Sigmoid colon (tissue), 7 donors: ENCODE results near the gene CEMIP. TPM values are rescaled to one million over a fixed set of nuclear protein-coding genes. Genes with fewer than 3 reads are reported as not detected.

Experiments
- DNase-seq: peaks from one replicate; pipeline ENCODE4 v3.0.0-alpha.2; 2019
- H3K27ac ChIP-seq, 4 donors: fragments of 200-600 bp; sonication (generic); one replicate each; pipeline ENCODE4 v1.5.1; 2016 to 2019; ENCODE audit warnings: mild to moderate bottlenecking in 1 of 4
- H3K27me3 ChIP-seq, 3 donors: fragments of 200-600 bp; sonication (generic); one replicate each; pipeline ENCODE4 v1.5.1; 2019; ENCODE audit warnings: mild to moderate bottlenecking in 1 of 3
- H3K36me3 ChIP-seq, 4 donors: fragments of 200-600 bp; sonication (generic); one replicate each; pipeline ENCODE4 v1.5.1; 2016 to 2019
- H3K4me1 ChIP-seq, 4 donors: fragments of 200-600 bp; sonication (generic); one replicate each; pipeline ENCODE4 v1.5.1; 2017 to 2019
- H3K4me3 ChIP-seq, 4 donors: fragments of 200-600 bp; sonication (generic); one replicate each; pipeline ENCODE4 v1.5.1; 2017 to 2019; ENCODE audit warnings: mild to moderate bottlenecking in 2 of 4, moderate library complexity in 1 of 4
- H3K9me3 ChIP-seq, 4 donors: fragments of 200-600 bp in 3 of 4; sonication (generic) in 3 of 4; one replicate each; pipeline versions ENCODE4 v1.5.1 to v1.6.1; 2013 to 2019
- CTCF ChIP-seq, 4 experiments: fragments of 450-650 bp in 3 of 4; fragments of 200-600 bp in 1 of 4; IDR thresholded peaks; one replicate each; pipeline ENCODE4 v1.5.1; 2016 to 2019; ENCODE audit warnings: antibody characterized with exemption in 4 of 4, mild to moderate bottlenecking in 3 of 4, moderate library complexity in 2 of 4
- EP300 ChIP-seq, 4 donors: sonication (generic); formaldehyde crosslinking; IDR thresholded peaks; one replicate each; pipeline ENCODE4 v1.6.1; 2017; ENCODE audit warnings: antibody characterized with exemption in 4 of 4
- POLR2A ChIP-seq, 2 donors: fragments of 450-650 bp; IDR thresholded peaks; one replicate each; pipeline ENCODE4 v1.6.1; 2016; ENCODE audit warnings: antibody characterized with exemption in 2 of 2, mild to moderate bottlenecking in 2 of 2, moderate library complexity in 2 of 2
- POLR2AphosphoS5 ChIP-seq, 4 donors: sonication (generic); formaldehyde crosslinking; IDR thresholded peaks; one replicate each; pipeline ENCODE4 v1.6.1; 2017; ENCODE audit warnings: antibody characterized with exemption in 4 of 4
- WGBS, 2 donors: extraction: QIAGEN DNeasy Blood & Tissue Kit; methylation state at CpG; one replicate each; pipeline ENCODE4 v1.1.7; 2013; 5-methylcytosine and 5-hydroxymethylcytosine counted together
- intact Hi-C: fragments of 100-400 bp; cut with DNase I; formaldehyde crosslinking; loops from one replicate; pipeline ENCODE4 v1.15.1; 2023
- polyA plus RNA-seq, 3 donors: library from polyadenylated mRNA; stranded (reverse); fragments of 200-250 nt; gene quantifications; one replicate each; pipeline ENCODE4 v1.2.3, GENCODE V29; 2013
- total RNA-seq, 4 donors: library from RNA; depleted of rRNA; stranded (reverse); fragments of >200 nt; gene quantifications; one replicate each; pipeline ENCODE4 v1.1.0, GENCODE V29; 2016
- donor health status: healthy with polysubstance abuse.
- donor health status: Bipolar disorder and iron deficiency.
- donor health status: healthy.

The CEMIP gene
- total and polyA plus RNA-seq, 7 donors = under 0.01 to 2.1 (median under 0.01) TPM; not detected in 2

- 94 to 98% methylated on average over 1 of the region's 1 CpG for WGBS, 2 donors
- intact Hi-C loops = loop anchor here (10.0 kb wide), 1 partner anchor 1052 kb away; the partner anchor contains the start of gene MEX3B
- H3K4me3 ChIP-seq = no peak overlapping the region
- no peaks in the 10 kb centered on the region for H3K36me3 ChIP-seq
- no peaks in the 10 kb centered on the region for H3K27me3 ChIP-seq
- H3K9me3 ChIP-seq = no peaks in the 10 kb centered on the region
- H3K4me1 ChIP-seq = peaks cover 0 to 32% (median 25%) of the 10 kb centered on the region in 4 donors
- H3K27ac ChIP-seq = peak overlapping the region in 1 of 4 donors; percentile 94
- no peak for DNase-seq
- TF ChIP-seq POLR2AphosphoS5 (IDR thresholded peaks at IDR 0.05) = no peak
- no peak for TF ChIP-seq POLR2A (IDR thresholded peaks at IDR 0.05)
- TF ChIP-seq EP300 (IDR thresholded peaks at IDR 0.05) = no peak
- no peak for TF ChIP-seq CTCF (IDR thresholded peaks at IDR 0.05)
Observed at GRCh38 chr15:80992441-80992840, 213.3 kb downstream of the CEMIP start.

GRCh38 chr15:80996247-80996646 is 217.1 kb downstream of the CEMIP start:
- no peaks in the 10 kb centered on the region for H3K27me3 ChIP-seq
- H3K27ac ChIP-seq = no peak overlapping the region
- WGBS, 2 donors = 93 to 98% methylated on average over 1 of the region's 1 CpG
- H3K9me3 ChIP-seq = no peaks in the 10 kb centered on the region
- TF ChIP-seq CTCF (IDR thresholded peaks at IDR 0.05) = no peak
- no peak for TF ChIP-seq POLR2A (IDR thresholded peaks at IDR 0.05)
- no peak for TF ChIP-seq POLR2AphosphoS5 (IDR thresholded peaks at IDR 0.05)
- no peak for TF ChIP-seq EP300 (IDR thresholded peaks at IDR 0.05)
- H3K4me1 ChIP-seq = peaks cover 0 to 11% (median 4%) of the 10 kb centered on the region in 4 donors
- intact Hi-C loops = loop anchor here (10.0 kb wide), 1 partner anchor 1049 kb away; the partner anchor contains the start of gene MEX3B
- no peak overlapping the region for H3K4me3 ChIP-seq
- H3K36me3 ChIP-seq = no peaks in the 10 kb centered on the region
- DNase-seq = no peak

- no peak for TF ChIP-seq POLR2AphosphoS5 (IDR thresholded peaks at IDR 0.05)
- no peak for TF ChIP-seq CTCF (IDR thresholded peaks at IDR 0.05)
- no peak for TF ChIP-seq POLR2A (IDR thresholded peaks at IDR 0.05)
- no peak for TF ChIP-seq EP300 (IDR thresholded peaks at IDR 0.05)
- WGBS, 2 donors = 96 to 98% methylated on average over 1 of the region's 1 CpG
- Histone ChIP-seq H3K4me3 (no peak overlapping the region), H3K9me3 (no peaks in the 10 kb centered on the region), H3K4me1 (peaks cover 0 to 21% (median 10%) of the 10 kb centered on the region in 4 donors), H3K36me3 (peaks cover 0 to under 1% (median 0%) of the 10 kb centered on the region in 4 donors), H3K27me3 (no peaks in the 10 kb centered on the region), H3K27ac (no peak overlapping the region)
- DNase-seq = no peak
- intact Hi-C loops = loop anchor here (10.0 kb wide), 1 partner anchor 1047 kb away; the partner anchor contains the start of gene MEX3B
Observed at GRCh38 chr15:80997692-80998091, 218.5 kb downstream of the CEMIP start.

DNA sequence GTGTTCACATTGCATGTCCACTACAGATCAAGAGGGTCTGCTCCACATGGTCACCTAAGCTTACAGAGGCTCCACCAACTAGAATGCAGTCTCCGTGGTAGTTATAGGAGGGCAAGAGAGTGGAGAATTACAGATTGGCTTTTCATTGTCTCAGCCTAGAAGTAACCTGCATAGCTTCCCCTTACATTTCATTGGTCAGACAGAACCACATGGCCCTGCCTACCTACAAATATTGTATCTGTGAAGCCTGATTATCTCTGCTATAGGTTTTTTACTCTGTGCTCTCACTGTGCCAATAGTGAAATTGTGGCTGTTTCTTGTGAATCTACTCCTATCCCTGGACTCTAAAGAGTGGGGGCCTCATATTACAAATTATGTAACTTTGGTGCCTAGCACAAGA is 219.1 kb downstream of the CEMIP start:
- Histone ChIP-seq H3K4me1 (peaks cover 0 to 26% (median 15%) of the 10 kb centered on the region in 4 donors), H3K27ac (peak overlapping the region in 3 of 4 donors; percentile 3 to 20 (median 12)), H3K27me3 (no peaks in the 10 kb centered on the region), H3K4me3 (no peak overlapping the region), H3K9me3 (no peaks in the 10 kb centered on the region), H3K36me3 (peaks cover 0 to 6% (median 0%) of the 10 kb centered on the region in 4 donors)
- intact Hi-C loops = loop anchor here (10.0 kb wide), 1 partner anchor 1047 kb away; the partner anchor contains the start of gene MEX3B
- WGBS, 2 donors = 65 to 93% methylated on average over 1 of the region's 1 CpG
- DNase-seq = no peak
- TF ChIP-seq POLR2A (IDR thresholded peaks at IDR 0.05) = no peak
- TF ChIP-seq EP300 (IDR thresholded peaks at IDR 0.05) = no peak
- TF ChIP-seq POLR2AphosphoS5 (IDR thresholded peaks at IDR 0.05) = no peak

- intact Hi-C loops = loop anchor here (10.0 kb wide), 2 partner anchors 325 to 1045 kb away; partner anchors contain the start of genes MEX3B and STARD5
Observed at GRCh38 chr15:80999623-81000036, 220.5 kb downstream of the CEMIP start.

More at GRCh38 chr15:80999623-81000036, 220.5 kb downstream of the CEMIP start:
- Histone ChIP-seq H3K27ac (peak overlapping the region; percentile 94 to 98 (median 96)), H3K4me3 (peak overlapping the region in 3 of 4 donors; percentile 79 to 88 (median 87)), H3K36me3 (peaks cover 0 to 12% (median 0%) of the 10 kb centered on the region in 4 donors), H3K4me1 (peaks cover 0 to 40% (median 25%) of the 10 kb centered on the region in 4 donors), H3K27me3 (no peaks in the 10 kb centered on the region), H3K9me3 (no peaks in the 10 kb centered on the region)
- 10 to 25% methylated on average over 13 of the region's 13 CpGs for WGBS, 2 donors
- no peak for TF ChIP-seq POLR2A (IDR thresholded peaks at IDR 0.05)
- no peak for TF ChIP-seq EP300 (IDR thresholded peaks at IDR 0.05)
- no peak for TF ChIP-seq POLR2AphosphoS5 (IDR thresholded peaks at IDR 0.05)
- TF ChIP-seq CTCF (IDR thresholded peaks at IDR 0.05) = no peak
- DNase-seq = no peak
